GM10266 (cell line): Measurements from ENCODE around the gene CCDC6.

ENCODE experiments used
- DNase-seq: peaks from one replicate; pipeline ENCODE4 v3.0.0; 2012; ENCODE audit errors: extremely low spot score
- CTCF ChIP-seq: IDR thresholded peaks from 2 replicates; pipeline ENCODE4 v1.5.1; 2012; ENCODE audit warnings: mild to moderate bottlenecking, low read depth; ENCODE audit not compliant: control insufficient read depth, insufficient read depth; ENCODE audit errors: missing control alignments

The CCDC6 gene

GRCh38 chr10:59900048-59900727, 6.2 kb downstream of the CCDC6 start:
- no peak for DNase-seq
- no peak for TF ChIP-seq CTCF

GRCh38 chr10:59898125-59898835, 8.1 kb downstream of the CCDC6 start:
- no peak for DNase-seq
- TF ChIP-seq CTCF = no peak

- TF ChIP-seq CTCF = no peak
- DNase-seq = no peak
Observed at GRCh38 chr10:59896191-59896590, 10.2 kb downstream of the CCDC6 start.

- no peak for TF ChIP-seq CTCF
- DNase-seq = no peak
Observed at GRCh38 chr10:59895629-59896116, 10.7 kb downstream of the CCDC6 start.

GRCh38 chr10:59894114-59894513, 12.2 kb downstream of the CCDC6 start:
- no peak for DNase-seq
- no peak for TF ChIP-seq CTCF

- TF ChIP-seq CTCF = no peak
- no peak for DNase-seq
Observed at GRCh38 chr10:59892697-59893096, 13.7 kb downstream of the CCDC6 start.

- no peak for TF ChIP-seq CTCF
- DNase-seq = no peak
Observed at GRCh38 chr10:59891936-59892335, 14.4 kb downstream of the CCDC6 start.
